Right renal cortex interstitium (tissue), 3 donors: Measurements from ENCODE around the gene VDAC1. TPM values are rescaled to one million over a fixed set of nuclear protein-coding genes. Genes with fewer than 3 reads are reported as not detected.
"Not testable (repeated sequence)": the region's sequence is repeated elsewhere in the genome, so short reads cannot be mapped to it uniquely, and the experiment has no call there.

ENCODE experiments used
- DNase-seq, 3 donors: peaks; one replicate each; pipeline ENCODE4 v3.0.0-alpha.2; 2013; ENCODE audit warnings: low read depth in 3 of 3, low spot score in 2 of 3
- polyA plus RNA-seq, 3 donors: library from polyadenylated mRNA; unstranded; fragments of 120-200 nt; gene quantifications; one replicate each; pipeline ENCODE4 v1.2.1, GENCODE V29; 2013; ENCODE audit not compliant: insufficient read length in 3 of 3

The VDAC1 gene
- polyA plus RNA-seq, 3 donors: 199 to 205 (median 203) TPM

DNA sequence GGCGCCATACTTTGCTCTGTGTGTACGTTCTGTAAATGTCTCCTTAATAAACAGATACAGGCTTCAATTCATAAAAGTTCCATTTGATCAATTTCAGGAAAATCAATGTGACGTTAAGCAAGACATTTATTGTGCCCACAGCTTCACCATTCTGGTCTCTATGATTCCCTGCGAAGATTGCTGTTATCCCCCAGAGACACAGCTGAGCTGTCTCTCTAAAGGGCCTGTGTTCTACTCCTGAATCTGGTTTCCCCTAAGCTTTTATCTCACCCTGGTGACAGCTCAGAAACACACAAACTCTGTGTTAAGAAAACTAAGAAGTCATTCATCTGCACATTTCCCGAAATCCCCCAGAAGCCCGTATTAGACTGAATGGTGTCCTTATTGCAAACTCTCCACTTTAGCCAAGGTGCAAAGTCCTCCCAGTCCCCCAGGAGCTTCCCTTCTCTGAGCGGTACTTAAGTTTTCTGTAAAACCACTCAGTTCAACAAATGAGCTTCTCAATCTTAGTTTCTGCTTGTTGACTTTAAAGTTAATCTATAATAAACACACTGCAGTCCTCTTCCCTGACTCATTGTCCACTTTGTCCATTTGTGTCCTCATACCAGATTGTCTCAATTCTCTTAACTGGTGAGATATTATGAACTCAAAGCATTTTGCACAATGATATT is 35.0 kb downstream of the VDAC1 start:
- no peak for DNase-seq

- peak; percentile 90 to 94 (median 92) for DNase-seq
Observed at GRCh38 chr5:133968204-133968980, 36.4 kb downstream of the VDAC1 start, which contains the start of gene C5orf15. Gene C5orf15, minus strand, starts transcription at chr5:133968625. Its CDS starts 41 bp downstream, at chr5:133968584.

- DNase-seq: no peak
Observed at GRCh38 chr5:133967698-133968203, 37.0 kb downstream of the VDAC1 start.

DNA sequence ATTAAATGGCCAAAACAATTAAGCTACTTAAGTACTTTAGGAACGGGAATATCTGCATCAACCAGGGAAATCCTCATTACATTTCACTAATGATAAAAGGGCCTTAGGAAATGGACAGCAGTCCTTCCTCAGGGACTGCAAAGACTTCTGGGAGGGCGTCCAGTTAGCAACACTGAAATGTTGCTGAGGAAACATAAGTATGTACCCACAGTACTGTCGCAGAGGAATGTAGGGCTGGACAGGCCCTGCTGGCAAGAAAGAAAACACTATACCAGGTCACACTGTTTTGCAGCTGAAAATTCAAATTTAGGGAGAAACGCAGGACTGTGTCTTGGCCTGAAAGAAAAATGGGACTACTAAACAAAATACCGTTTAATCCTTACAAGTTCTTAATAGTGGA is 37.7 kb downstream of the VDAC1 start:
- DNase-seq: no peak

DNA sequence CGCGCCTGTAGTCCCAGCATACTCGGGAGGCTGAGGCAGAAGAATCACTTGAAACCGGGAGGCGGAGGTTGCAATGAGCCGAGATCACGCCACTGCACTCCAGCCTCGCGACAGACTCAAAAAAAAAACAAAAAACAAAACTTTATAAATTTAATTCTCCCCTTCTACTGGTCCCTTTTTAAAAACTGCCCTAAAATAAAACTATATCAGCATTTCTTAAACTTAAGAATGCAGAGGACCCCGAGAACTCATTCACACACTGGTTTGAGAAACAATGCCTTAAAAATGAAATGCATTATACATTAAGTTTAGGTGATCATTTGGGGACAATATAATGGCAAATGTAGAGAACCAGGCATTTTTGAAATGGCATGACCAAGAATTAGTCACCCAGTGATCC is 38.7 kb downstream of the VDAC1 start:
- no peak for DNase-seq

- no peak for DNase-seq
Observed at GRCh38 chr5:133963493-133964128, 41.2 kb downstream of the VDAC1 start.

- no peak for DNase-seq
Observed at GRCh38 chr5:133962801-133963476, 41.8 kb downstream of the VDAC1 start.

GRCh38 chr5:133962131-133962530 is 42.6 kb downstream of the VDAC1 start:
- DNase-seq: no peak

DNA sequence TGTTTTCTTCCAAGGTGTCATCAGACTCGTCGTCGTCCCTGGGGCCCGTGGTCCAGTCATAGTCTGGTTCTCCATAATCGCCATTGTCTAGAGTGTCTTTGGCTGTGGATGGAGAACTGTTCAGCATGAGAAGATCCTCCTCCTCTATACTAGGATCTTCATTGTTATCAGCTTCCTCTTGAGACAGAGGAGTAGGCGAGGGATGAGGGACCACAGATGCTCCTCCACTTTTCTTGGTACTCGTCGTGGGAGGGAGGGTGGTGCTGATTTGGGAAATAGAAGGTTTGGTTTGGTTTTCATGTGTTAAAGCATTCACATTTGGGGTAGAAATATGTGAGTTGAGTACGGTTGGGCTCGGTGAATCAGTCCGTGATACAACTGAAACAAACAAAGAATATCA is 45.1 kb downstream of the VDAC1 start:
- no peak for DNase-seq

GRCh38 chr5:133957591-133957990 is 47.2 kb downstream of the VDAC1 start:
- DNase-seq: no peak

DNA sequence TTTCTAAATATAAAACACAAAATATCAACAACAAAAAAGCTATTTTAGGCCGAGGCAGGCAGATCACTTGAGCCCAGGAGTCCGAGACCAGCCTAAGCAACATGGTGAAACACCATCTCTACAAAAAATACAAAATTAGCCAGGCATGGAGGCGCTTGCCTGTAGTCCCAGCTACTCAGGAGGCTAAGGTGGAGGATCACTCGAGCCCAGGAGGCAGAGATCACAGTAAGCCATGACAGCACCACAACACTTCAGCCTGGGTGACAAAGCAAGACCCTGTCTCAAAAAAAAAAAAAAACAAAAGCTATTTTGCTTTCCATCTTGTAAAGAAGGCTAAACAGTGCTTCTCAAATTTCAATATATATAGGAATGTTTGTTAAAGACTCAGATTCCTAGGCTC is 47.7 kb downstream of the VDAC1 start:
- no peak for DNase-seq

- DNase-seq: not testable (repeated sequence)
Observed at GRCh38 chr5:133956196-133956595, 48.6 kb downstream of the VDAC1 start.

GRCh38 chr5:133953568-133954145 is 51.1 kb downstream of the VDAC1 start:
- no peak for DNase-seq

GRCh38 chr5:133952729-133953567 is 51.8 kb downstream of the VDAC1 start:
- no peak for DNase-seq

DNA sequence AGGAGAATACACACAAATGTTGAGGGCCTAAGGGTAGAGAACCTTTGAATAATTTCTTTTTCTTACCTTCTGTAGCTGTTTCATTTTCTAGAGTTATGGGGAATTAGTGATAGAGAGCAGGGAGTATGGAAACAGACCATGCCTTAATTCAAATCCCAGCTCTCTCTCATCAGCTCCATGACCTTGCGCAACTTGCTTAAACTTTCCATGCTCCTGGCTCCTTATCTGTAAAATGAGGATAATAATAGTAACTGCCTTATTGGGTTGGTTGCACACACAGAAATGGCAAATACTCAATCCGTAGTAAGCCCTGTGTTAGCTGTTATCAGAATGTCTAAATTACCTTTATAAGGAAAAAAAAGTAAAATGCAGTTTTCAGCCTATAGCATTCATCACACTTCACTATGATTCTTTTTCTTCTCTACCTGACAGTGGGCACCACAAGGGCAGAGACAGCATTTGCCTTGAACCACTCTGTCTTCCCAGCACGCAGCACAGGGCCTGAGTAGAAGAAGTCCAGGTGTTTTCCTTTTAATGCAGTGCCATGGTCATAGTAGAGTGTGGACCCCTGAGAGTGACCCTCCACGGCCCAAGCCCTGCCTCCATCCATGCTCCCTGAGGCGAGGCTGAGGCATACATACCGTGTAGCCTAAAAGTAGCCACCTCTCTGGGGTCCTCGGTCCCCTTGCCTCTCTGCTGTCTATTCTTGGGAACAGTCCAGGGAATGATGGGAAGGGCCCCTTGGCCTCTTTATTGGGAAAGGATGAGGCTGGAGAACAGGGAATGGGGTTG is 53.8 kb downstream of the VDAC1 start:
- no peak for DNase-seq

DNA sequence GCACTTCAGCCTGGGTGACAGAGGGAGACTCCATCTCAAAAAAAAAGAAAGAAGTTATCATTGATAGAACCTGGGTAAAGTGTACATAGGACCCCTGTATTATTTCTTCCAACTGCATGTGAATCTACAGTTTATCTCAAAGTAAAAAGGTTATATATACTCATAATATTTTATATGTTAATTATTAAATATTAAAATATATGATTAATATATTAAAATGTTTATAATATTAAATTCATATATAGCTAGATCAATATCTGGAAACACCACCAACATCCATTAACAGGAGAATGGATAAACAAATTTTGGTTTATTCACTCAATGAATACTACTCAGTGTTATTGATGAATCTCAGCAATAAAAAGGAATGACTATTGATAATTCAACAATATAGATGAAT is 56.1 kb downstream of the VDAC1 start:
- no peak for DNase-seq

DNA sequence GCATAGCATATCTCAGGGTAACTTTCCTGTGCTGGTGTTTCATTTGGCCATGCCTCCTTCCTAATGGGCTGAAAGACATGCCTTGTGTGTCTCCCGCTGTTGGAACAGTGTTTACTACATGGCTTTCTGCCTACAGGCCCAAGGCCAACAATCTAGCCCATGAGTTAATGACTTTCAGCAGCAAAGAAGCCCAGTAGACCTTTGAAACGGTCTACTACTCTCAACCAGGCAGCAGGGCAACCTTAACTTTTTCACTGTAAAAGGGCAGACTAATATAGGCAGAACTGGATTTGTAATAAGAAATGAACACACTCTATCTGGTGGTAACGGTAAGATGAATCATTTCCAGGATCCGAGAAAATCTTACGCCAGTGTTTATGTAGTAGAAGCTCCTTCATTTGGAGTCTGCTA is 57.3 kb downstream of the VDAC1 start:
- DNase-seq: no peak

DNA sequence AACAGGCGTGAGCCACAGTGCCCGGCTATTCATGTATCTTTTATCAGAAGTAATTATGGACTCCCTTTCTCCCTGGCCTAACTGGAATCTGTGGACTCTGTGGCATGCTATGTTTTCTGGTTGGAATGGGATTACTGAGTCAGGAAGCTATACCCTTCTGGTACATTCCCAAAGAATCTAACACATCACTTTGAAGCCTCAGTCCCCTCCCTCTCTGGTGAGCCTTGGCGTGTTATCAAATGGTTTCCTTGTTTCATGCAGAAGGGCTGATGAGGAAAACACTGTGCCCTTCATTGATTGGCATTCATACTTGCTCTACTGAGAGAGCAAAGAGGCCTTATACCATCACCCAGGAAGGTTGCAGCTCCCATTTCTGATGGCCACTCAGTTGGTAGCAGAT is 59.2 kb downstream of the VDAC1 start:
- DNase-seq: no peak
